K562 (cell line): Measurements from ENCODE around the gene CNTRL. TPM values are rescaled to one million over a fixed set of nuclear protein-coding genes. Genes with fewer than 3 reads are reported as not detected.

Source experiments
- ATAC-seq: fragments of 200-7000 bp; cut with Tn5 transposase; 3 replicates; pipeline ENCODE4 v1.9.1; 2020; ENCODE audit warnings: moderate library complexity
- BruUV-seq: library from RNA; stranded (reverse); fragments of 400-500 nt; replicated peaks from 2 replicates; lab custom pipeline; 2021; lab: Mats Ljungman, UMichigan
- CTCF ChIA-PET: fragments of 300-600 bp; formaldehyde crosslinking; extraction: SDS; loops from one replicate; lab custom pipeline; 2021; ENCODE audit warnings: low intra/inter-chr PET ratio; lab: Yijun Ruan, JAX
- POLR2A ChIA-PET: fragments of 300-600, 350-650 bp; sonication (Branson Sonifier 250); formaldehyde crosslinking; extraction: SDS; loops from one replicate; lab custom pipeline; 2021; ENCODE audit warnings: antibody characterized with exemption, inconsistent platforms; lab: Yijun Ruan, JAX
- DNase-seq, 4 experiments: peaks; one replicate each; pipeline versions ENCODE4 v3.0.0 to v3.0.0-alpha.2; 2011 to 2018; ENCODE audit warnings: low spot score in 3 of 4, mixed read lengths in 3 of 4; ENCODE audit errors: extremely low read depth in 1 of 4
- FAIRE-seq: peaks from 2 replicates; lab custom pipeline; 2011; peaks lifted over from hg19 to GRCh38; lab: Jason Lieb, UNC
- H2AFZ ChIP-seq: 2 replicates; pipeline ENCODE4 v1.6.0; 2011; ENCODE audit warnings: low read depth, low read length, control low read depth, inconsistent platforms
- H3K27ac ChIP-seq: fragments of 200-600 bp; 3 replicates; pipeline ENCODE4 v1.8.0; 2011; ENCODE audit warnings: low read depth, mild to moderate bottlenecking, control low read depth, inconsistent platforms, low read length, moderate library complexity, mixed read lengths; ENCODE audit errors: extremely low read depth
- H3K27me3 ChIP-seq, 2 experiments: fragments of 300-600 bp in 1 of 2; 2 replicates in 1 of 2; 3 replicates in 1 of 2; pipeline versions ENCODE4 v1.6.0 to v1.8.0; 2011; ENCODE audit warnings: inconsistent platforms in 2 of 2, low read length in 2 of 2, mild to moderate bottlenecking in 1 of 2, mixed read lengths in 1 of 2, moderate library complexity in 1 of 2; ENCODE audit not compliant: control insufficient read depth in 2 of 2, insufficient read depth in 2 of 2
- H3K36me3 ChIP-seq: fragments of 300-600 bp; 3 replicates; pipeline ENCODE4 v1.8.0; 2011; ENCODE audit warnings: mild to moderate bottlenecking, low read length, inconsistent platforms; ENCODE audit not compliant: control insufficient read depth, insufficient read depth
- H3K4me1 ChIP-seq, 2 experiments: fragments of 200-600 bp in 1 of 2; replicated peaks in 1 of 2; 2 replicates in 1 of 2; 3 replicates in 1 of 2; pipeline versions ENCODE4 v1.5.1 to v1.8.0; 2011; ENCODE audit warnings: inconsistent platforms in 2 of 2, low read length in 2 of 2, mild to moderate bottlenecking in 1 of 2, mixed read lengths in 1 of 2, moderate library complexity in 1 of 2; ENCODE audit not compliant: control insufficient read depth in 2 of 2, insufficient read depth in 2 of 2
- H3K4me2 ChIP-seq: 2 replicates; pipeline ENCODE4 v1.6.1; 2011; ENCODE audit warnings: low read length, control low read depth, inconsistent platforms, mixed read lengths; ENCODE audit not compliant: insufficient read depth
- H3K4me3 ChIP-seq: fragments of 200-600 bp; sonication (generic), shearing (Covaris generic); 2 replicates; pipeline ENCODE4 v1.5.1; 2016; ENCODE audit warnings: control low read depth, inconsistent platforms
- H3K79me2 ChIP-seq: fragments of 200-600 bp; 3 replicates; pipeline ENCODE4 v1.8.0; 2011; ENCODE audit warnings: low read length, inconsistent platforms; ENCODE audit not compliant: control insufficient read depth, insufficient read depth
- H3K9ac ChIP-seq, 2 experiments: 2 replicates each; pipeline versions ENCODE4 v1.6.0 to v1.6.1; 2011; ENCODE audit warnings: low read depth in 2 of 2, low read length in 2 of 2, control low read depth in 1 of 2, inconsistent platforms in 1 of 2, mild to moderate bottlenecking in 1 of 2, mixed read lengths in 1 of 2; ENCODE audit not compliant: insufficient read depth in 1 of 2
- H3K9me1 ChIP-seq: one replicate; pipeline ENCODE4 v1.6.0; 2011; ENCODE audit warnings: inconsistent platforms, mild to moderate bottlenecking, low read length, moderate library complexity; ENCODE audit not compliant: control insufficient read depth, insufficient read depth
- H3K9me3 ChIP-seq: replicated peaks from 2 replicates; pipeline ENCODE4 v1.5.1; 2011; ENCODE audit warnings: low read depth, low read length, inconsistent platforms; ENCODE audit not compliant: control insufficient read depth, insufficient read depth
- H4K20me1 ChIP-seq: replicated peaks from 2 replicates; pipeline ENCODE4 v1.6.1; 2011; ENCODE audit warnings: low read length, inconsistent platforms, mixed read lengths; ENCODE audit not compliant: control insufficient read depth, insufficient read depth
- AFF1 ChIP-seq, 2 experiments: fragments of 450-650 bp; IDR thresholded peaks; 2 replicates each; pipeline ENCODE4 v1.6.1; 2018; ENCODE audit warnings: mild to moderate bottlenecking in 2 of 2, low read depth in 1 of 2; ENCODE audit not compliant: partially characterized antibody in 2 of 2
- HDAC6 ChIP-seq: IDR thresholded peaks from 2 replicates; pipeline ENCODE4 v1.6.1; 2012; ENCODE audit warnings: low read depth, mild to moderate bottlenecking, control low read depth, inconsistent platforms, low read length, moderate library complexity
- HMBOX1 ChIP-seq: sonication (generic); IDR thresholded peaks from 2 replicates; pipeline ENCODE4 v1.6.1; 2016
- RNF2 ChIP-seq: sonication (generic); IDR thresholded peaks from 2 replicates; pipeline ENCODE4 v1.6.1; 2016
- SFPQ ChIP-seq: fragments of 200-400 bp; formaldehyde crosslinking; IDR thresholded peaks from 2 replicates; pipeline ENCODE4 v1.6.1; 2017; ENCODE audit warnings: mild to moderate bottlenecking, low read depth, low read length, moderate library complexity
- ZHX1 ChIP-seq: fragments of 150-350 bp; conservative IDR thresholded peaks from 2 replicates; pipeline ENCODE4 v1.6.1; 2014; ENCODE audit warnings: low read length
- ZNF583 ChIP-seq: fragments of 250-450 bp; sonication (Bioruptor Pico); IDR thresholded peaks from 2 replicates; pipeline ENCODE4 v1.4.0; 2020
- WGBS: fragments of 100-300 bp; shearing (Covaris generic); methylation state at CpG from one replicate; pipeline ENCODE4 v1.1.6; 2016; ENCODE audit warnings: low coverage, mixed read lengths; ENCODE audit not compliant: insufficient coverage; ENCODE audit errors: missing lambda C conversion rate; 5-methylcytosine and 5-hydroxymethylcytosine counted together
- in situ Hi-C: fragments of 300-500 bp; cut with MboI; formaldehyde crosslinking; loops from 4 replicates; pipeline ENCODE4 v1.15.0; 2018; ENCODE audit warnings: inconsistent platforms, mixed read lengths
- intact Hi-C: fragments of 100-400 bp; cut with micrococcal nuclease; formaldehyde crosslinking; loops from 2 replicates; pipeline ENCODE4 v1.14.2; 2022
- polyA plus RNA-seq, 8 experiments: library from polyadenylated mRNA; depleted of rRNA in 4 of 8; stranded (reverse) in 5 of 8; unstranded in 3 of 8; fragments of >200 nt; fragmentation: Nextera tagmentation in 2 of 8; fragmentation: Illumina TruSeq in 1 of 8; extraction: Ambion mirVana in 2 of 8; extraction: Trizol in 1 of 8; gene quantifications; 2 replicates each; pipeline versions ENCODE4 v1.2.1 to v1.2.3, GENCODE V29; 2011 to 2014; ENCODE audit warnings: inconsistent platforms in 1 of 8, missing spikeins in 1 of 8
- total RNA-seq, 7 experiments: library from RNA; depleted of rRNA in 6 of 7; stranded (reverse); fragments of >200 nt in 6 of 7; fragmentation: Illumina TruSeq in 2 of 7; extraction: Trizol in 2 of 7; gene quantifications; 2 replicates each; pipeline versions ENCODE4 v1.2.1 to v1.2.3, GENCODE V29; 2011 to 2021; ENCODE audit warnings: low replicate concordance in 1 of 7

The CNTRL gene
- total and polyA plus RNA-seq, 9 of the 15 experiments (the other 6 are each of a cell fraction or from before 2014, with no cell fraction given), result 9.2 to 28.9 (median 20.5) TPM

- TF ChIP-seq AFF1 (IDR thresholded peaks at IDR 0.05; ENCODE audit: low read depth in 1 of 2, partially characterized antibody in 2 of 2), result no peak
- no peak for TF ChIP-seq HDAC6
- TF ChIP-seq, all 486 proteins: peak for 0
Measured at GRCh38 chr9:121150188-121150587, 75.4 kb downstream of the CNTRL start (continued).

- Histone ChIP-seq H3K9ac (no peak overlapping the region), H3K36me3 (peaks cover 61% of the 10 kb centered on the region), H3K9me1 (no peaks in the 10 kb centered on the region), H3K79me2 (no peaks in the 10 kb centered on the region), H2AFZ (no peak overlapping the region), H3K27ac (no peak overlapping the region), H3K4me3 (no peak overlapping the region), H3K9me3 (no peaks in the 10 kb centered on the region), H3K4me1 (peaks cover 4 to 27% of the 10 kb centered on the region in 2 experiments; a peak in 4 of 5 replicates), H3K4me2 (no peak overlapping the region), H3K27me3 (no peaks in the 10 kb centered on the region), H4K20me1 (no peaks in the 10 kb centered on the region)
- no TSS peak for BruUV-seq
- intact Hi-C loops, result loop anchor here (2.0 kb wide), 1 partner anchor 31 kb away; no protein-coding TSS in a partner anchor
- ATAC-seq (peak; percentile 63), FAIRE-seq (peak; percentile 71), DNase-seq (peak in 2 of 4 experiments; percentile 24 to 49)
- 8% methylated on average over 1 of the region's 1 CpG for WGBS
- in situ Hi-C loops, result no loop called here
- ChIA-PET CTCF (no interaction called here), POLR2A (interaction anchor here (0.5 to 0.6 kb wide), 2 partner anchors 38 to 414 kb away, joined by 3 read pairs; no protein-coding TSS in a partner anchor)
- no peak for TF ChIP-seq RNF2
- no peak for TF ChIP-seq ZNF583
- TF ChIP-seq ZHX1, result no peak
- TF ChIP-seq SFPQ, result no peak
- TF ChIP-seq HMBOX1, result peak; percentile 81
Measured at GRCh38 chr9:121153642-121154041, 78.9 kb downstream of the CNTRL start.
